ENCODE data around the gene UGGT2. TPM values are rescaled to one million over a fixed set of nuclear protein-coding genes. Genes with fewer than 3 reads are reported as not detected.

UGGT2 gene
- total RNA-seq, 4 donors from 2014 or later, result 7.7 to 35.3 (median 11.1) TPM

DNA sequence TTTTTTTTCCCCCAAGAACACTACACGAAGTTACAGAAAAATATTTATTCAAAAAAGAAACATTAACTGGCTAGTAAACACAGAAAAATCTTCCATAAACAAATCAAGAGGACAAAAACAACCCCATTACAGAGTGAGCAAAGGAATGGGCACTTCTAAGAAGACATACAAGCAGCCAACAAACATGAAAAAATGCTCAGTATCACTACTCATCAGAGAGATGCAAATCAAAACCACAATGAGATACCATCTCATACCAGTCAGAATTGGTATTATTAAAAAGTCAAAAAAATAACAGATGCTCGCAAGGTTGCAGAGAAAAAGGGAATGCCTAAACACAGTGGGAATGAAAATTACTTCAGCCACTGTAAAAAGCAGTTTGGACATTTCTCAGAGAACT is 131.7 kb downstream of the UGGT2 start:
- 63 to 83% methylated on average over 2 of the region's 2 CpGs for WGBS, 2 donors
- H3K36me3 ChIP-seq, result peaks cover 0 to 3% (median 0%) of the 10 kb centered on the region in 3 donors
- intact Hi-C loops (cut with DNase I), result no loop called here
- no peak for DNase-seq
- no peak for TF ChIP-seq POLR2A (IDR thresholded peaks at IDR 0.05)
- no peak for TF ChIP-seq CTCF (IDR thresholded peaks at IDR 0.05)
- H3K27ac ChIP-seq, result no peak overlapping the region
- no peak overlapping the region for H3K4me3 ChIP-seq
- H3K27me3 ChIP-seq, result no peaks in the 10 kb centered on the region
- no peaks in the 10 kb centered on the region for H3K9me3 ChIP-seq
- H3K4me1 ChIP-seq, result no peaks in the 10 kb centered on the region

- DNase-seq, result no peak
- Histone ChIP-seq H3K4me1 (no peaks in the 10 kb centered on the region), H3K27ac (no peak overlapping the region), H3K27me3 (no peaks in the 10 kb centered on the region), H3K4me3 (no peak overlapping the region), H3K36me3 (peaks cover 0 to 13% (median 0%) of the 10 kb centered on the region in 3 donors), H3K9me3 (no peaks in the 10 kb centered on the region)
- intact Hi-C loops (cut with DNase I), result no loop called here
- 84 to 90% methylated on average over 4 of the region's 4 CpGs for WGBS, 2 donors
- TF ChIP-seq POLR2A (IDR thresholded peaks at IDR 0.05) (no peak), CTCF (IDR thresholded peaks at IDR 0.05) (no peak)
These were observed 132.7 kb downstream of the UGGT2 start for GRCh38 chr13:95920485-95920884.

GRCh38 chr13:95918860-95919259 is 134.3 kb downstream of the UGGT2 start:
- no peak for DNase-seq
- Histone ChIP-seq H3K9me3 (no peaks in the 10 kb centered on the region), H3K27me3 (no peaks in the 10 kb centered on the region), H3K27ac (no peak overlapping the region), H3K4me1 (no peaks in the 10 kb centered on the region), H3K36me3 (peaks cover 0 to 18% (median 0%) of the 10 kb centered on the region in 3 donors), H3K4me3 (no peak overlapping the region)
- 88 to 95% methylated on average over 2 of the region's 2 CpGs for WGBS, 2 donors
- intact Hi-C loops (cut with DNase I), result no loop called here
- TF ChIP-seq CTCF (IDR thresholded peaks at IDR 0.05) (no peak), POLR2A (IDR thresholded peaks at IDR 0.05) (no peak)

- intact Hi-C loops (cut with DNase I), result no loop called here
- H3K27me3 ChIP-seq, result no peaks in the 10 kb centered on the region
- H3K4me3 ChIP-seq, result no peak overlapping the region
- H3K36me3 ChIP-seq, result peaks cover 0 to 18% (median 0%) of the 10 kb centered on the region in 3 donors
- no peak for DNase-seq
- TF ChIP-seq CTCF (IDR thresholded peaks at IDR 0.05), result no peak
- no peak for TF ChIP-seq POLR2A (IDR thresholded peaks at IDR 0.05)
- H3K9me3 ChIP-seq, result peaks cover 0 to 3% (median 0%) of the 10 kb centered on the region in 3 donors
- H3K27ac ChIP-seq, result no peak overlapping the region
- WGBS, 2 donors, result 87 to 93% methylated on average over 2 of the region's 2 CpGs
- H3K4me1 ChIP-seq, result no peaks in the 10 kb centered on the region
These were observed 138.2 kb downstream of the UGGT2 start for GRCh38 chr13:95914991-95915501.

- H3K27me3 ChIP-seq, result no peaks in the 10 kb centered on the region
- H3K27ac ChIP-seq, result no peak overlapping the region
- H3K4me3 ChIP-seq, result no peak overlapping the region
- peaks cover 0 to 14% (median 3%) of the 10 kb centered on the region in 3 donors for H3K36me3 ChIP-seq
- peaks cover 0 to 3% (median 0%) of the 10 kb centered on the region in 3 donors for H3K9me3 ChIP-seq
- H3K4me1 ChIP-seq, result no peaks in the 10 kb centered on the region
- intact Hi-C loops (cut with DNase I), result no loop called here
- WGBS, 2 donors, result 90 to 100% methylated on average over 1 to 2 of the region's 12 CpGs
- TF ChIP-seq CTCF (IDR thresholded peaks at IDR 0.05), result no peak
- TF ChIP-seq POLR2A (IDR thresholded peaks at IDR 0.05), result no peak
- DNase-seq, result no peak
These were observed 146.2 kb downstream of the UGGT2 start for GRCh38 chr13:95906999-95907398.

Measured in esophagus squamous epithelium (tissue), 5 donors.